Measurements from ENCODE around the gene FUOM.

DNA sequence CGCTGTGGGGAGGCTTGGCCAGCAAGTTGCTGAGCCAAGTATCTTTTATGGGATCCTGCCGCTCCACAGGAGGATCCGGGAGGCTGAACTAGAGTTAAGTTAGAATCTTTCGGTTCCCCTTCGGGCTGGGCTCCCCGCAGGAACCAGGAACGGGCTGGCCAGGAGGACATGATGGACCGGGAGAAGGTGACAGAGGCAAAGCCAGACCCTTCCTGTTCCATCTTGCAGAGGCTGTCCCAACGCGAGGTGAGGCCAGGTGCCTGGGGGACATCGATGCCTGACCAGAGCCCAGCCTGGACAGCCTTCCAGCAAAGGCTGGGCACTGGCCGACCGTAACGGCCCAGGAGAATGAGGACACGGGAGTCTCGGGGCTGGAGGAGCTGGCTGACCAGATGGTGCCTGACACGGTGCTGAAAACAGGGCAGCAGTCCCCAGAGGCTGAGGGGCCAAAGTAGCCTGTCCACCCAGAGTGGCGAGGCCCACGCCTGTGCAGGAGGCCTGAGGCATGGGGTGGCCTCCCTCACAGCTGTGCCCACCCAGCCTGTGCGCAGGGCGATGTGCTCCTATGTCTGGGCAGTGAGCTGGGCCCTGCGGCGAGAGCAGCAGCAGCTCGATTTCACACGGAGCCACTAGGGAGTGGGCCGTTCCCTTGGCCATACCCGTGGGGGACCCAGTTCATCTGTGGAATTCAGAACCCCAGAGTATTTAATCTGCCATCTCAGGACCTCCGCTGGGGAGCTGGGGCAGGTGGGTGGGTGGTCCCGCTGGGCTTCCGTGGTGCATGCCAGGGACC lies 19.4 kb upstream of the FUOM start:
- no peak for TF ChIP-seq CTCF (IDR thresholded peaks at IDR 0.05)
- TF ChIP-seq POLR2A (IDR thresholded peaks at IDR 0.05): no peak

Measured in testis (tissue), 2 donors.